Caco-2 (cell line): ENCODE results near the gene SLC44A4. TPM values are rescaled to one million over a fixed set of nuclear protein-coding genes. Genes with fewer than 3 reads are reported as not detected.

Experiments
- BruUV-seq: library from RNA; stranded (reverse); fragments of 400-500 nt; replicated peaks from 2 replicates; lab custom pipeline; 2021; lab: Mats Ljungman, UMichigan
- CTCF ChIA-PET: fragments of 300-600 bp; sonication (Branson Sonifier 250); formaldehyde crosslinking; loops from one replicate; lab custom pipeline; 2022; ENCODE audit warnings: antibody characterized with exemption; lab: Charles Lee
- POLR2A ChIA-PET: fragments of 300-600 bp; sonication (Branson Sonifier 250); formaldehyde crosslinking; loops from one replicate; lab custom pipeline; 2022; ENCODE audit warnings: antibody characterized with exemption; lab: Charles Lee
- DNase-seq, 2 experiments: peaks; one replicate each; pipeline versions ENCODE4 v3.0.0 to v3.0.0-alpha.2; 2020 to 2022
- H3K27me3 ChIP-seq: replicated peaks from 2 replicates; pipeline ENCODE4 v1.6.0; 2011; ENCODE audit warnings: low read length; ENCODE audit not compliant: control insufficient read depth, insufficient read depth
- H3K36me3 ChIP-seq: 2 replicates; pipeline ENCODE4 v1.5.1; 2011; ENCODE audit warnings: low read length; ENCODE audit not compliant: control insufficient read depth, insufficient read depth
- H3K4me1 ChIP-seq: fragments of 250-450 bp; sonication (Bioruptor Pico); 2 replicates; pipeline ENCODE4 v1.5.1; 2020; ENCODE audit warnings: mild to moderate bottlenecking
- H3K4me3 ChIP-seq: 2 replicates; pipeline ENCODE4 v1.5.1; 2011; ENCODE audit warnings: low read depth, mild to moderate bottlenecking, control low read depth, low read length
- H3K9me3 ChIP-seq: fragments of 250-450 bp; sonication (Bioruptor Pico); 2 replicates; pipeline ENCODE4 v1.5.1; 2020; ENCODE audit warnings: mild to moderate bottlenecking, moderate library complexity
- H3K27ac Mint-ChIP-seq: one replicate; pipeline ENCODE4 v1.8.0; 2022; ENCODE audit warnings: mixed read lengths; ENCODE audit not compliant: unreplicated experiment
- H3K27me3 Mint-ChIP-seq: one replicate; pipeline ENCODE4 v1.8.0; 2022; ENCODE audit warnings: mixed read lengths; ENCODE audit not compliant: insufficient read depth, unreplicated experiment
- H3K36me3 Mint-ChIP-seq: one replicate; pipeline ENCODE4 v1.8.0; 2022; ENCODE audit warnings: mild to moderate bottlenecking, mixed read lengths; ENCODE audit not compliant: insufficient read depth, unreplicated experiment
- H3K4me1 Mint-ChIP-seq: one replicate; pipeline ENCODE4 v1.8.0; 2022; ENCODE audit warnings: low read depth, mixed read lengths; ENCODE audit not compliant: unreplicated experiment
- H3K4me3 Mint-ChIP-seq: one replicate; pipeline ENCODE4 v1.8.0; 2022; ENCODE audit warnings: mild to moderate bottlenecking, moderate library complexity, mixed read lengths; ENCODE audit not compliant: unreplicated experiment
- H3K9me3 Mint-ChIP-seq: one replicate; pipeline ENCODE4 v1.8.0; 2022; ENCODE audit warnings: mixed read lengths; ENCODE audit not compliant: unreplicated experiment
- CTCF ChIP-seq, 2 experiments: fragments of 200-600 bp in 1 of 2; IDR thresholded peaks; 1 replicate in 1 of 2; 2 replicates in 1 of 2; pipeline versions ENCODE4 v1.5.1 to v1.8.0; 2011 to 2022; ENCODE audit warnings: antibody characterized with exemption in 1 of 2, control low read depth in 1 of 2, inconsistent platforms in 1 of 2, low read depth in 1 of 2, low read length in 1 of 2, mild to moderate bottlenecking in 1 of 2, moderate library complexity in 1 of 2; ENCODE audit not compliant: insufficient read depth in 1 of 2, severe bottlenecking in 1 of 2, unreplicated experiment in 1 of 2
- intact Hi-C: fragments of 100-400 bp; cut with micrococcal nuclease; formaldehyde crosslinking; loops from one replicate; pipeline ENCODE4 v1.10.0; 2022; ENCODE audit not compliant: unreplicated experiment
- total RNA-seq: library from RNA; stranded (reverse); gene quantifications from 2 replicates; pipeline ENCODE4 v1.2.3, GENCODE V29; 2022

SLC44A4 gene
- total RNA-seq, 1 experiment from 2014 or later: 0.57 TPM

- H3K27me3 Mint-ChIP-seq: no peaks in the 10 kb centered on the region
- BruUV-seq: no TSS peak
- CTCF ChIA-PET: no interaction called here
- no peak for TF ChIP-seq CTCF (IDR thresholded peaks at IDR 0.05; ENCODE audit: insufficient read depth in 1 of 2, low read depth in 1 of 2, low read length in 1 of 2, severe bottlenecking in 1 of 2, unreplicated experiment in 1 of 2)
- POLR2A ChIA-PET: no interaction called here
- Histone ChIP-seq H3K4me3 (no peak overlapping the region), H3K4me1 (peaks cover 23% of the 10 kb centered on the region), H3K27me3 (no peaks in the 10 kb centered on the region), H3K9me3 (no peaks in the 10 kb centered on the region), H3K36me3 (no peaks in the 10 kb centered on the region; the same call in 1 of the 2 replicates)
- intact Hi-C loops: loop anchor here (5.0 kb wide), 1 partner anchor 217 kb away; no protein-coding TSS in a partner anchor
- H3K4me1 Mint-ChIP-seq: peaks cover 20% of the 10 kb centered on the region
- no peak overlapping the region for H3K27ac Mint-ChIP-seq
- no peaks in the 10 kb centered on the region for H3K9me3 Mint-ChIP-seq
- H3K36me3 Mint-ChIP-seq: peaks cover 39% of the 10 kb centered on the region
- peak overlapping the region; percentile 96 for H3K4me3 Mint-ChIP-seq
- no peak for DNase-seq
These were observed 21.3 kb upstream of the SLC44A4 start for GRCh38 chr6:31899882-31900722.

GRCh38 chr6:31899215-31899614, 20.4 kb upstream of the SLC44A4 start:
- H3K9me3 Mint-ChIP-seq: no peaks in the 10 kb centered on the region
- no TSS peak for BruUV-seq
- no peaks in the 10 kb centered on the region; the same call in none of the 2 replicates for H3K36me3 ChIP-seq
- H3K9me3 ChIP-seq: no peaks in the 10 kb centered on the region
- peaks cover 42% of the 10 kb centered on the region for H3K36me3 Mint-ChIP-seq
- intact Hi-C loops: no loop called here
- no peak for TF ChIP-seq CTCF (IDR thresholded peaks at IDR 0.05; ENCODE audit: insufficient read depth in 1 of 2, low read depth in 1 of 2, low read length in 1 of 2, severe bottlenecking in 1 of 2, unreplicated experiment in 1 of 2)
- DNase-seq: no peak
- CTCF ChIA-PET: interaction anchor here (1.5 to 3.2 kb wide), 2 partner anchors 53 to 73 kb away, joined by 3 to 24 read pairs; partner anchors contain the start of gene DXO
- no peak overlapping the region for H3K27ac Mint-ChIP-seq
- H3K4me3 ChIP-seq: no peak overlapping the region
- H3K4me1 Mint-ChIP-seq: peaks cover 20% of the 10 kb centered on the region
- no peaks in the 10 kb centered on the region for H3K27me3 ChIP-seq
- no peaks in the 10 kb centered on the region for H3K27me3 Mint-ChIP-seq
- peak overlapping the region; percentile 96 for H3K4me3 Mint-ChIP-seq
- H3K4me1 ChIP-seq: peaks cover 23% of the 10 kb centered on the region
- POLR2A ChIA-PET: interaction anchor here (1.3 kb wide), 1 partner anchor 73 kb away, joined by 10 read pairs; the partner anchor contains the start of gene DXO

- peaks cover 49% of the 10 kb centered on the region for H3K36me3 Mint-ChIP-seq
- H3K27me3 ChIP-seq: no peaks in the 10 kb centered on the region
- no peaks in the 10 kb centered on the region for H3K9me3 ChIP-seq
- CTCF ChIA-PET: interaction anchor here (0.6 to 3.2 kb wide), 7 partner anchors 11 to 158 kb away, joined by 3 to 24 read pairs (median 3); partner anchors contain the start of gene DXO
- DNase-seq: peak in 1 of 2 experiments; percentile 49
- no TSS peak for BruUV-seq
- H3K4me1 Mint-ChIP-seq: peaks cover 20% of the 10 kb centered on the region
- no peaks in the 10 kb centered on the region for H3K9me3 Mint-ChIP-seq
- H3K4me1 ChIP-seq: peaks cover 18% of the 10 kb centered on the region
- H3K27ac Mint-ChIP-seq: peak overlapping the region; percentile 91
- intact Hi-C loops: loop anchor here (1.0 kb wide), 1 partner anchor 54 kb away; no protein-coding TSS in a partner anchor
- H3K4me3 ChIP-seq: peak overlapping the region; percentile 97
- POLR2A ChIA-PET: interaction anchor here (0.6 to 2.0 kb wide), 9 partner anchors 24 to 400 kb away, joined by 3 to 19 read pairs (median 6); partner anchors contain the start of genes CFB, DXO, HSPA1A and HSPA1B
- H3K27me3 Mint-ChIP-seq: no peaks in the 10 kb centered on the region
- no peak for TF ChIP-seq CTCF (IDR thresholded peaks at IDR 0.05; ENCODE audit: insufficient read depth in 1 of 2, low read depth in 1 of 2, low read length in 1 of 2, severe bottlenecking in 1 of 2, unreplicated experiment in 1 of 2)
- peak overlapping the region; percentile 96 for H3K4me3 Mint-ChIP-seq
- H3K36me3 ChIP-seq: no peaks in the 10 kb centered on the region; the same call in none of the 2 replicates
These were observed 19.7 kb upstream of the SLC44A4 start for GRCh38 chr6:31898383-31899011.
